SK-N-SH (cell line): ENCODE data around the gene STYXL1. TPM values are rescaled to one million over a fixed set of nuclear protein-coding genes. Genes with fewer than 3 reads are reported as not detected.

ENCODE experiments used
- CTCF ChIA-PET: fragments of 300-600, 350-600 bp; formaldehyde crosslinking; extraction: SDS; loops from one replicate; lab custom pipeline; 2021; lab: Yijun Ruan, JAX
- POLR2A ChIA-PET: fragments of 350-600 bp; sonication (Branson Sonifier 250); formaldehyde crosslinking; extraction: SDS; loops from one replicate; lab custom pipeline; 2020; ENCODE audit warnings: antibody characterized with exemption, inconsistent platforms; lab: Yijun Ruan, JAX
- DNase-seq: peaks from one replicate; pipeline ENCODE4 v3.0.0; 2012
- H2AFZ ChIP-seq: fragments of 200-600 bp; sonication (generic); 2 replicates; pipeline ENCODE4 v1.8.1; 2016; ENCODE audit warnings: antibody characterized with exemption, mild to moderate bottlenecking, low read depth
- H3F3A ChIP-seq: fragments of 200-600 bp; sonication (generic); replicated peaks from 2 replicates; pipeline ENCODE3; 2016; ENCODE audit warnings: antibody characterized with exemption, mild to moderate bottlenecking; ENCODE audit not compliant: insufficient read depth
- H3K27ac ChIP-seq, 2 experiments: fragments of 200-500 bp in 1 of 2; fragments of 200-600 bp in 1 of 2; sonication (Bioruptor generic) in 1 of 2; sonication (generic), shearing (Covaris generic) in 1 of 2; 2 replicates each; pipeline versions ENCODE4 v1.5.1 to v1.6.1; 2014 to 2016; ENCODE audit warnings: low read depth in 2 of 2, inconsistent platforms in 1 of 2, low read length in 1 of 2, mild to moderate bottlenecking in 1 of 2, mixed read lengths in 1 of 2
- H3K27me3 ChIP-seq: fragments of 200-600 bp; sonication (generic), shearing (Covaris generic); 2 replicates; pipeline ENCODE4 v1.6.1; 2016; ENCODE audit warnings: mixed run types; ENCODE audit not compliant: insufficient read depth
- H3K36me3 ChIP-seq, 2 experiments: fragments of 200-500 bp in 1 of 2; fragments of 200-600 bp in 1 of 2; sonication (Bioruptor generic) in 1 of 2; sonication (generic) in 1 of 2; replicated peaks in 1 of 2; 2 replicates each; pipeline versions ENCODE3 to v1.5.1; 2014 to 2016; ENCODE audit warnings: low read length in 1 of 2, mild to moderate bottlenecking in 1 of 2; ENCODE audit not compliant: insufficient read depth in 2 of 2, control insufficient read depth in 1 of 2
- H3K4me1 ChIP-seq, 2 experiments: fragments of 200-500 bp in 1 of 2; fragments of 200-600 bp in 1 of 2; sonication (Bioruptor generic) in 1 of 2; sonication (generic), shearing (Covaris generic) in 1 of 2; 2 replicates each; pipeline versions ENCODE4 v1.5.1 to v1.6.1; 2014 to 2016; ENCODE audit warnings: low read depth in 1 of 2, low read length in 1 of 2, mixed run types in 1 of 2; ENCODE audit not compliant: insufficient read depth in 2 of 2, control insufficient read depth in 1 of 2
- H3K4me2 ChIP-seq: fragments of 200-600 bp; sonication (generic), shearing (Covaris generic); 2 replicates; pipeline ENCODE4 v1.6.1; 2017; ENCODE audit warnings: mixed run types
- H3K4me3 ChIP-seq, 2 experiments: fragments of 200-500 bp in 1 of 2; fragments of 200-600 bp in 1 of 2; sonication (Bioruptor generic) in 1 of 2; sonication (generic), shearing (Covaris generic) in 1 of 2; 2 replicates each; pipeline versions ENCODE4 v1.5.1 to v1.8.1; 2014 to 2016; ENCODE audit warnings: low read depth in 2 of 2, inconsistent platforms in 1 of 2, low read length in 1 of 2, mild to moderate bottlenecking in 1 of 2, mixed read lengths in 1 of 2, moderate library complexity in 1 of 2
- H3K79me2 ChIP-seq: fragments of 200-600 bp; sonication (generic); 2 replicates; pipeline ENCODE4 v1.8.1; 2017; ENCODE audit warnings: mild to moderate bottlenecking; ENCODE audit not compliant: insufficient read depth
- H3K9ac ChIP-seq: fragments of 200-600 bp; sonication (generic); 2 replicates; pipeline ENCODE4 v1.6.1; 2017; ENCODE audit warnings: mixed run types
- H3K9me2 ChIP-seq: fragments of 200-600 bp; sonication (generic); 2 replicates; pipeline ENCODE4 v1.6.1; 2017; ENCODE audit warnings: mixed run types
- H3K9me3 ChIP-seq: fragments of 200-600 bp; sonication (generic); 2 replicates; pipeline ENCODE4 v1.6.1; 2017; ENCODE audit warnings: mixed run types, mild to moderate bottlenecking, moderate library complexity
- H4K20me1 ChIP-seq: fragments of 200-600 bp; sonication (generic); 2 replicates; pipeline ENCODE4 v1.6.1; 2017; ENCODE audit warnings: mild to moderate bottlenecking, mixed run types; ENCODE audit not compliant: insufficient read depth
- ELF1 ChIP-seq: IDR thresholded peaks from 2 replicates; pipeline ENCODE4 v1.4.0; 2012
- EP300 ChIP-seq, 2 experiments: IDR thresholded peaks; 2 replicates each; pipeline versions ENCODE4 v1.4.0 to v1.6.1; 2012; ENCODE audit warnings: borderline replicate concordance in 1 of 2, low read depth in 1 of 2, low read length in 1 of 2
- FOXJ3 ChIP-seq: sonication (generic); formaldehyde crosslinking; IDR thresholded peaks from 2 replicates; pipeline ENCODE4 v1.5.1; 2020; ENCODE audit warnings: mild to moderate bottlenecking, missing genetic modification reagents
- FOXM1 ChIP-seq: IDR thresholded peaks from 2 replicates; pipeline ENCODE4 v1.4.0; 2012; ENCODE audit warnings: low read depth, mild to moderate bottlenecking
- NFIC ChIP-seq: IDR thresholded peaks from 2 replicates; pipeline ENCODE4 v1.4.0; 2012; ENCODE audit warnings: borderline replicate concordance
- RCOR1 ChIP-seq: fragments of 150-350 bp; IDR thresholded peaks from 2 replicates; pipeline ENCODE4 v1.6.1; 2017; ENCODE audit warnings: antibody characterized with exemption, low read length
- SIN3A ChIP-seq: IDR thresholded peaks from 2 replicates; pipeline ENCODE4 v1.6.1; 2012; ENCODE audit warnings: low read depth, mild to moderate bottlenecking, low read length, moderate library complexity, borderline replicate concordance
- WGBS: methylation state at CpG from one replicate; pipeline ENCODE4 v1.1.6; 2017; ENCODE audit warnings: low lambda C conversion rate; 5-methylcytosine and 5-hydroxymethylcytosine counted together
- polyA plus RNA-seq, 3 experiments: library from polyadenylated mRNA; depleted of rRNA; stranded (reverse); fragments of >200 nt; gene quantifications; 2 replicates each; pipeline ENCODE4 v1.2.3, GENCODE V29; 2012
- TF ChIP-seq, protein P1 (sequence below): IDR thresholded peaks from 2 replicates; pipeline ENCODE4 v1.4.0; 2012; ENCODE audit warnings: low read depth, borderline replicate concordance
- TF ChIP-seq, protein P2 (sequence below): IDR thresholded peaks from 2 replicates; pipeline ENCODE4 v1.6.1; 2012; ENCODE audit warnings: mild to moderate bottlenecking, low read depth, low read length, moderate library complexity

The STYXL1 gene
- polyA plus RNA-seq, 1 of the 3 experiments (the other 2 are of a cell fraction): 86.6 TPM

DNA sequence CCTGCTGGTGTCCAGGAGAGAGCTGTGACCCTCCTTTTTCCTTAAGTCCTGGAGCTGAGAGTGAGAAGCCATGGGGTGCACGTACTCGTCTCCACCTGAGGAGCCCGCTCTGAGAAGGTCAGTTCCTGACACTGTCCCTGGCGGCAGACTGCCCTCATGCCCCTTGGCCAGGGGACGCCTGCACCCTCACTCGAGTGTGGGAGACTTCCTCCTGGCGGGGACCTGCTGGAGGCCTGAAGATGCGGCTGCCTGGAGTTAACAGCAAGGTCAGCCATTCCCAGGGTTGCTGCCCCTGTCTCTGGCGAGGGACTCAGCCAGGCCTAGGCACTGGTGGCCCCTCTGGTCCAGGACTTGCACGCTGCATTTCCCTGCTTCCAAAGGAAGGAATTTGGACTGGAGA is 79.8 kb downstream of the STYXL1 start:
- no peak overlapping the region for H2AFZ ChIP-seq
- H3F3A ChIP-seq: no peaks in the 10 kb centered on the region
- H3K4me2 ChIP-seq: no peak overlapping the region
- H4K20me1 ChIP-seq: no peaks in the 10 kb centered on the region
- TF ChIP-seq, protein P1, sequence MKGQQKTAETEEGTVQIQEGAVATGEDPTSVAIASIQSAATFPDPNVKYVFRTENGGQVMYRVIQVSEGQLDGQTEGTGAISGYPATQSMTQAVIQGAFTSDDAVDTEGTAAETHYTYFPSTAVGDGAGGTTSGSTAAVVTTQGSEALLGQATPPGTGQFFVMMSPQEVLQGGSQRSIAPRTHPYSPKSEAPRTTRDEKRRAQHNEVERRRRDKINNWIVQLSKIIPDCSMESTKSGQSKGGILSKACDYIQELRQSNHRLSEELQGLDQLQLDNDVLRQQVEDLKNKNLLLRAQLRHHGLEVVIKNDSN: no peak
- TF ChIP-seq NFIC (no peak), FOXM1 (no peak), FOXJ3 (CRISPR knock-in tag) (no peak), EP300 (IDR thresholded peaks at IDR 0.05; ENCODE audit: borderline replicate concordance in 1 of 2, low read depth in 1 of 2, low read length in 1 of 2) (no peak), ELF1 (no peak)
- H3K9me3 ChIP-seq: no peaks in the 10 kb centered on the region
- H3K36me3 ChIP-seq: no peaks in the 10 kb centered on the region
- CTCF ChIA-PET: interaction anchor here (1.3 to 4.0 kb wide), 2 partner anchors 8 to 102 kb away, joined by 6 to 18 read pairs; no protein-coding TSS in a partner anchor
- H3K27me3 ChIP-seq: no peaks in the 10 kb centered on the region
- H3K79me2 ChIP-seq: no peaks in the 10 kb centered on the region
- H3K9me2 ChIP-seq: no peaks in the 10 kb centered on the region
- 92% methylated on average over 7 of the region's 10 CpGs for WGBS
- H3K4me1 ChIP-seq: peaks cover 0 to 45% of the 10 kb centered on the region in 2 experiments; a peak in 1 of 4 replicates
- POLR2A ChIA-PET: no interaction called here
- no peak for DNase-seq
- H3K4me3 ChIP-seq: no peak overlapping the region
- no peak overlapping the region for H3K27ac ChIP-seq
- no peak overlapping the region for H3K9ac ChIP-seq

DNA sequence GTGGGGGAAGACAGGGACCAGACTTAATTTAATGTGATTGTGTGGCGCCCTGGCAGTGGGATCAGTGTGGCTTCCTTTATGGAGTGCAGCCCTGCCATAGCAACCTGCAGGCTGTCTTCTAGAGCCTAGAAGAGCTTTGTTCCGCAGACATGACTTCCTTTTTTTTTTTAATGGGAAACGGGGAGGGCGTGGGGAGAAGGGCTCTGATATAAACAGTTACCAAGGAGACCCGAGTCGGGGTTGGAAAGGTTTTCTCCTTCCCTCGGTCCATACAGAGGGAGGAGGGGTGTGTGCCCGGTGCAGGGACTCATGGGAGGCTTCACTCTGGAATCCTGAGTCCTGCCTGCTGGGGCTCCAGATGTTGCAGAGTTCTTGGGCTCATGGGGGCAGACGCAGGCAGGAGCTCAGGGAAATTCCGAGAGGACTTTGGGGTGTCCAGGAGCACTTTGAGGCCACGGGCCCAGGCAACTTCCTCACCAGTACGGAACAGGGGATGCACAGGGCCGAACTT is 80.3 kb downstream of the STYXL1 start:
- Histone ChIP-seq H3K27me3 (no peaks in the 10 kb centered on the region), H3K4me2 (no peak overlapping the region), H2AFZ (no peak overlapping the region), H4K20me1 (no peaks in the 10 kb centered on the region), H3K27ac (no peak overlapping the region; a peak in 1 of 4 replicates), H3K9me3 (no peaks in the 10 kb centered on the region), H3K4me3 (no peak overlapping the region), H3K9me2 (no peaks in the 10 kb centered on the region), H3K79me2 (no peaks in the 10 kb centered on the region), H3K4me1 (peaks cover 0 to 50% of the 10 kb centered on the region in 2 experiments; a peak in 1 of 4 replicates), H3K9ac (no peak overlapping the region), H3F3A (no peaks in the 10 kb centered on the region), H3K36me3 (no peaks in the 10 kb centered on the region)
- POLR2A ChIA-PET: interaction anchor here (1.2 kb wide), 1 partner anchor 9 kb away, joined by 3 read pairs; no protein-coding TSS in a partner anchor
- CTCF ChIA-PET: interaction anchor here (0.7 to 4.0 kb wide), 3 partner anchors 8 to 101 kb away, joined by 3 to 18 read pairs (median 6); no protein-coding TSS in a partner anchor
- TF ChIP-seq SIN3A: no peak
- TF ChIP-seq, protein P2, sequence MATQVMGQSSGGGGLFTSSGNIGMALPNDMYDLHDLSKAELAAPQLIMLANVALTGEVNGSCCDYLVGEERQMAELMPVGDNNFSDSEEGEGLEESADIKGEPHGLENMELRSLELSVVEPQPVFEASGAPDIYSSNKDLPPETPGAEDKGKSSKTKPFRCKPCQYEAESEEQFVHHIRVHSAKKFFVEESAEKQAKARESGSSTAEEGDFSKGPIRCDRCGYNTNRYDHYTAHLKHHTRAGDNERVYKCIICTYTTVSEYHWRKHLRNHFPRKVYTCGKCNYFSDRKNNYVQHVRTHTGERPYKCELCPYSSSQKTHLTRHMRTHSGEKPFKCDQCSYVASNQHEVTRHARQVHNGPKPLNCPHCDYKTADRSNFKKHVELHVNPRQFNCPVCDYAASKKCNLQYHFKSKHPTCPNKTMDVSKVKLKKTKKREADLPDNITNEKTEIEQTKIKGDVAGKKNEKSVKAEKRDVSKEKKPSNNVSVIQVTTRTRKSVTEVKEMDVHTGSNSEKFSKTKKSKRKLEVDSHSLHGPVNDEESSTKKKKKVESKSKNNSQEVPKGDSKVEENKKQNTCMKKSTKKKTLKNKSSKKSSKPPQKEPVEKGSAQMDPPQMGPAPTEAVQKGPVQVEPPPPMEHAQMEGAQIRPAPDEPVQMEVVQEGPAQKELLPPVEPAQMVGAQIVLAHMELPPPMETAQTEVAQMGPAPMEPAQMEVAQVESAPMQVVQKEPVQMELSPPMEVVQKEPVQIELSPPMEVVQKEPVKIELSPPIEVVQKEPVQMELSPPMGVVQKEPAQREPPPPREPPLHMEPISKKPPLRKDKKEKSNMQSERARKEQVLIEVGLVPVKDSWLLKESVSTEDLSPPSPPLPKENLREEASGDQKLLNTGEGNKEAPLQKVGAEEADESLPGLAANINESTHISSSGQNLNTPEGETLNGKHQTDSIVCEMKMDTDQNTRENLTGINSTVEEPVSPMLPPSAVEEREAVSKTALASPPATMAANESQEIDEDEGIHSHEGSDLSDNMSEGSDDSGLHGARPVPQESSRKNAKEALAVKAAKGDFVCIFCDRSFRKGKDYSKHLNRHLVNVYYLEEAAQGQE: no peak
- TF ChIP-seq RCOR1: no peak
- peak; percentile 45 for DNase-seq
- WGBS: 90% methylated on average over 10 of the region's 13 CpGs
